Measurements from ENCODE around the gene KCNIP1. TPM values are rescaled to one million over a fixed set of nuclear protein-coding genes. Genes with fewer than 3 reads are reported as not detected.

Gene KCNIP1
- total RNA-seq, 1 donor from 2014 or later = not detected

Other genes starting within 250 kb of the KCNIP1 start
- 239 and 254 TPM in 2 replicates for gene LCP2, start 206.2 kb upstream of the KCNIP1 start, total RNA-seq
- not detected in 2 replicates for gene KCNMB1, start 114.7 kb upstream of the KCNIP1 start, total RNA-seq